ENCODE measurements around the gene CARNS1.
A peak's percentile ranks its signal among the peaks of the same experiment; 100 is the strongest.

CARNS1 gene

DNA sequence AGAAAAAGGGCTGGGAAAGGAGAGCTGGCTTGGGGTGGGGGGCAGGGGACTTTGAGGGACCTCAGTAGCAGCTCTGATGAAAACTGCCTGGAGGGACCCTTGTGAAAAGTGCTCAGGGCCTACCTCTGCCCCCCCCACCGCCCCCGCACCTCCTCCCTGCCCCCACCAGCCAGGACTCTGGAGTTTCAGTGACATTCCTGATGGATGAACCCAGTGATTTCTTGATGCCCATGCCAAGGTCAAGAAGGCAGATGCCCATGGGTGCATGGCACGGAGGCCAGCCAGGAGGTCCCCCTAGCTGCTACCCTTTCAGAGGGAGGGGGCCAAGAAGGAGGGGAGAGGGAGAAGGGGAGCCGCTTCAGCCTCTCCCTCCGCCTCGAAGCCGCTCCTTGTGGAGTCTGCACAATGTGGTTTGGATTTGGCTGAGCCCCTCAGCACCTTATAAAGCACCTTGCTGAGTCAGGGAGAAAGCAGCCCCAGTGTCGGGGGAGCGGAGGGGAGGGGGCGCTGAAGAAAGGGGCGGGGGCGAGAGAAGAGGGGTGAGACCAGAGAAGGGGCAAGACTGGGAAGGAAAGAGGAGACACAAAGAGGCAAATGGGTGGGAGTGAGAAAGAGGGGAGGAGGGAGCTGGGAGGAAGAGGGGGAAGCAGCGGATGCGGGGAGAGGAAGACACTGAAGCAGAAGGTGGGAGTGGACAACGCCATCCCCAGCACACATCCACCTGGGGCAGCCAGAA, 40.0 kb upstream of the CARNS1 start:
- DNase-seq (ENCODE audit: low spot score) = no peak

DNA sequence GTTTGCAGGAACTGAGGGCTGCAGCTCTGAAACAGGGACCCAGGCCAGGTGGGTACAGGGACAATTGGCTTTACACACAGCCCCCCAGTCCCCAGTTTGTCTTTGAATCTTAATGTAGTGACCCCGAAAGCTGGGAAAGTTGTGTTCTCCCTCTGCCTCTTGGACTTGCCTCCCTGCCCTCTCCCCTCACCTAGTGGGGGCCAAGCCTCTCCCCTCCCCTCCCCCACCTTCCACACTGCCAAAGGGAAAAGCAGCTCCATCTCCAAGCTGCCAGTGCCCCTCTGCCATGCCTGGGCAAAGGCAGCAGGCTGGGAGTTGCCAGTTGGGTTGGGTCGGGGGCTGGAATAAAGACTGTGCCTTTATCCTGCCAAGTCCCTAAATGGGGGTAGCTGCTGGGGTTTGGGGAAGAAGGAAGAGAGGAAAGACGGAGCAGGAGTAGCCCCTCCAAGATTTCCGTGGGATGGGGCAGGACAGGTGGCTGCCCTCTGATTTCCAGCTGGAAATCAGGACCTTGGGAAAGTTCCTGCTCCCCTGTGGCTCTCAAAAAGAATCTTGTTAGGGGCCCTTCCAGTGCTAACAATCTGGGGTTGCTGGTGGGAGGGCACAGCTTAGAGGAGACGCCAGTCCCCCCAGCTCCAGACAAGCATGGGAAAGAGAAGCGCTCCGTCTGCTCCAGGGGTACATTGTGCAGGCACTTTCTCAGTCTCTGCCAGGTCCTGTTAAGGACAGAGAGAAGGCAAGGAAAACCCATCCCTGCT, 39.2 kb upstream of the CARNS1 start:
- no peak for DNase-seq (ENCODE audit: low spot score)

DNA sequence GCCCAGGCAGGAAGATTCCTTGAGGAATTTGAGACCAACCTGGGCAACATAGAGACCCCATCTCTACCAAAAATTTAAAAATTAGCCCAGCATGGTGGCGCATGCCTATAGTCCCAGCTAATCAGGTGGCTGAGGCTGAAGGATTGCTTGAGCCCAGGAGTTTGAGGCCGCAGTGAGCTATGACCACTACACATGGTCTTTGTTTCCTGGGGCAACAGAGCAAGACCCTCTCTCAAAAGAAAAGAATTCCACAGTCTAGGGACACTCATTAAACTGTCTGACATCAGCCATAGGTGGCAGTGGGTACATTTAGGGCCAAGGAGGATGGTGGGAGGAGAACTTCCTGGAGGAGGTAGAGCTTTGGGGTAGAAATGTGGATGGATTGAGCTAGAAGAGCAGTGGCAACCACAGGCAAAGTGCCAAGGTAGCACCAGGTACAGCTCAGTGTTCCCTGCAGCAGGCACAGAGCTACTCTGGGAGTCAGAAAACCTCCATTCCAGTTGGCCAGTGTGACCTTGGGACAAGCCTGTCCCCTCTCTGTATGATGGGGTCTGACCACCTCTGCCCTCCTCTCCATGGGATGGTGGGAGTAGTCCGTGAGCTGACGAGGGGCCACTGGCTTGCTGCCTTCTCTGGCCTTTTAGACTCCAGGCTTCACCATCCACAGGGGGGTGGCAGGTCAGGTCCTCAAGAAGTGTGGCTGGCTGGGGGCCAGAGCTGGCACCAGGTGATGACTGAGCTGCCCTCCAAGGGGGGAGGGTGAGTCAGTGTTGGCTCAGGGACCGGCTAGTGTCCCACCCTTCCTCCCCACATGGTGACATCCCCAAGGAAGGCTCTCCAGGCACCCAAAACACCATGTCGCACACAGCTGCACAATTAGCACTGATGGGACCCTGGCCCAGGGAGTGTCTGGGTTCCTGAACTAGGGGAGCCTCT, 38.3 kb upstream of the CARNS1 start:
- DNase-seq (ENCODE audit: low spot score) = no peak

DNA sequence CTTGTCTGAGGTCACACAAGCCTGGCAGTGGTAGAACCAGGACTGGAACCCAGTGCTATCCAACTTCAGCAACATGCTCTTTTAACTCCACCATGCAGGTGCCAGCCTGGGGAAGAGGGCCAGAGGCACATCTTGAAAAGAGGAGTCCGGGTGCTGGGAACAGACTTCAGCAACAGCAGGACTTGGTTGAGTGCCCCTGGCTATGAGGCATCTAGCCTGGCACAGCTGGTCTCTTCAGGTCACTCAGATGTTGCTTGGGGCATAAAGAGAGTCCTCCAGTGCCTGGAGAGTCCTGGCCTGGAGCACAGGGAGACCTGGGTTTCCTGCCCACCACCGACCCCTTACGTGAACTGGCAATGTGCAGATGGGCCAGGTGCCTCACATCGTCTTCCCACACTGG, 36.9 kb upstream of the CARNS1 start:
- no peak for DNase-seq (ENCODE audit: low spot score)

DNA sequence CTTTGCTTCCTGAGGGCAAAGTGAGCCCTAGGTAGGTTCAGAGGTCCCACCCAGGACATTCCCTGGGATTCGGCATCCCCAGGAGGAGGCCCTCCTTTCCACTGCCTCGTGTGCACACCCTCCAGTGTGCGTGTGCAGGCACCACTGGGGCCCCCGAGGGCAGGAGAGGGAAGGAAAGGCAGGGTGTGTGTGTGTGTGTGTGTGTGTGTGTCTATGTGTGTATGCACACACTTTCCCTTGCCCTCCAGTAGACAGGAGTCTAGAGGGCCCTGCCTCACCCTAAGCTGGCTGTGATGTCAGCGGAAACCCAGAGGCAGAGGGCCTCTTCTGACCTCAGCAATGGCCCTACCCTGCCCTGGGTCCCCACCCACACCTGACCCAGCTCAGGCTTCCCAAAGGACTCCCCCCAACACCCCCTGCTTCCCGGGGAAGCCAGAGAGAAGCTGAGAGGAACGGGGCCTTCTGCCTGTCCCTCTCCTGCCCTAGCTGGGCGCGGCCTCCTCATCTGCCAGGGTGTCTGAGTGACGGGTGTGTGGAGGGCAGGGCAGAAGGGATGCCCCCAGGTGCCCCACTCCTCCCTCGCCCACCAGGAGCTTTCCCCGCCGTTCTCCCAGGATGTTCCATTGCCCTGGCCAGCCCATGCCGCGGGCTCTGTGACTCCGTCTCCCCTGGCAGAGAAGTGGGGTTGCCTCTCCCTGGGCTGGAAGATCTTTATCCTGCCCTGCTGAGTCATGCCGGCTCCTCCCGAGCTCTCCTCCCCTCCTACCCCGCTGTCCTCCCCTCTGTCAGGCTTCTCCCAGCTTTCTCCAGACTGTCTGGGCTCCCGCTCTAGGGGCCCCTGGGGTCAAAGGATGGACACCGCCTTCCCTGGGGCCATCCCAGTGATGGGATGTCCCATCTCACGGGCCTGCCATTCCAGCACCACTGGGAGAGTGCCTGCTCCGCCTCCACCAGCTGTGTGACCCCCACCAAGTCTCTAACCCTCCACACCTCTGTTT, 36.1 kb upstream of the CARNS1 start:
- DNase-seq (ENCODE audit: low spot score) = no peak

DNA sequence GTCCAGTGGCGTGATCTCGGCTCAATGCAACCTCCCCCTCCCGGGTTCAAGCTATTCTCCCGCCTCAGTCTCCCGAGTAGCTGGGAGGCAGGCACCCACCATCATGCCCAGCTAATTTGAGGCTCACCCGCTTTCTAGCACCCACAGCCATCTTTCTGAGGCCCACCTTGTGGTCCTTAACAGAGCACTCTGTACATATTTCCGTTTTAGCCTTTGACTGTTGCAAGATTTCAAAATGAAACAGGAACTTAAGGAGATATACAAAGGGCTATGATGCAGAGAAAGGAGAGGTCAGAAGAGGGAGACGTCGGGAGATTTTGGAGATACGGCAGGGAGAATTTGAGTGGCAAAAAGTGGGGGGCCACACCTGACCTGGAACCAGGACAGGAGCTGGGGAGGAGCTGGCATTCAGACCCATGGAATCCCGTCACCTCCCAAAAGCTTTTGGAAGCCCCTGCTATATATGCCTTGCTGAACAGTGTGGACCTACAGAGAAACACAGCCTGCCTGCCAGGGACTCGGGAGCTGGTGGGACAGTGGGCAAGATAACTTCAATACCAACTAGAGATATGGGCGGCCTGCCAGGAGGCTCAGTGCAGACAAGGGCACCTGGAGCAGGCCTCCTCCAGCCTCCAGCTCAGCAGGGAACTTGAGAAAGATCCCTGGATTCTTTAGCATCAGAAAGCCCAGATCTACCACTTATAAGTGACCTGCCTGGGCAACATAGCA, 34.1 kb upstream of the CARNS1 start:
- DNase-seq (ENCODE audit: low spot score) = no peak

GRCh38 chr11:67382276-67383136, 33.0 kb upstream of the CARNS1 start:
- peak; percentile 88 for DNase-seq (ENCODE audit: low spot score)

DNA sequence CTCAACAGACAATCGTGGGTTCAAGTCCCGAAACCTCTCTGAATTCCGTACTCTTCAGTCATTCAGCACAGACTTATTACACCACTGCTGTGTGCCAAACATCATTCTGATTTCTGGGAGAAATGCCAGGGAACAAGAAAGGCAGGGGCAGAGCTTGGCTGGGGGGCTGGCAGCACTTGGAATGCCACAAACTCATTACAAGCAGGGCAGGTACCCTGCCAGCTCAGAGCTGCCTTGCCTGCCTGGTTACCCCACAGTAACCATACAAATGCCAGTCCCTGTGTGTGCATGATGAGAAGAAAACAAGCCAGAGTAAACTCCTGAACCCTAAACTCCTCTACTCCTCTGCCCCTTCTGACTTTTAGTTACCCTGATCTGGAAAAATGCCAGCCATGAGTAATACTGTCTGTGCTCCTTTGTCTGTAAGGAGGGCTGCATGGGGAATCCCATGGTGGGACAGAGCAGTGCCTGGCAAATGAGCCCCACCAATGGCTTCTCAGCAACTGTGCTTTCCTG, 30.6 kb upstream of the CARNS1 start:
- DNase-seq (ENCODE audit: low spot score) = no peak

DNA sequence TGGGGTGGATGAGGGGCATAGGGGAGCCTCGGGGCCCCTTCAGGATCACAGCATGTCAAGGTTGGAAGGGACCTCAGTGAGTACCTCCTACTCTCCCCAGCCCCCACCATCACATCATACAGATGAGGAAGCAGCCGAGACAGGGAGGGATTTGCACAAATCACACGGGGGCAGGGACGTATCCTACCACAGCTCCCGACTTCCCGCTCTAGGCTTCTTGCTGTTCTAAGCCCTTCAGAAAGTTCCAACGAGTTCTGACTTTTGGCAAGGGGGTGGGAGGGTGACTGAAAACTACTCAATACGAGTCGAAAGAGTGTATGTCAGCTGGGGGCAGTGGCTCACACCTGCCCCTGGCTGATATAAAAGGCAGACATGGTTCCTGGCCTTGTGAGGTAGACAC, 28.4 kb upstream of the CARNS1 start:
- DNase-seq (ENCODE audit: low spot score) = no peak

DNA sequence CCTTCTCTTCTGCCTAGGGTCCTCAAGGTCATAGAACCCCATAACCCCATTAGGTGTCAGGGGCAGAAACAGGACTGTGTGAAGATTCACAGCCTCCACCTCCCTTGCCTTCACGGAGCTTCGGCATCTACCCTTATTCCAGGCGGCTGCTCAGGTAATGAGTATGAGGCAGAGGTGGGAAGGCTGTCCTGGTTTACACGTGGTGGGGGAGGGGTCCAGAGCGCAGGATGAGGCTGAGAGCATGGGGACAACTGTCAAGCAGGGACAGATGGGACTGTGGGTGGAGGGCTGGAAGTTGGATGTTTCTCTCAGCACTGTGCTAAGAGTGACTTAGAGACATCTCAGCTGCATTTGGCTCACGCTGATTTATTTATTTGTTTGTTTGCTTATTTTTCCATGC, 28.0 kb upstream of the CARNS1 start:
- DNase-seq (ENCODE audit: low spot score) = no peak

DNA sequence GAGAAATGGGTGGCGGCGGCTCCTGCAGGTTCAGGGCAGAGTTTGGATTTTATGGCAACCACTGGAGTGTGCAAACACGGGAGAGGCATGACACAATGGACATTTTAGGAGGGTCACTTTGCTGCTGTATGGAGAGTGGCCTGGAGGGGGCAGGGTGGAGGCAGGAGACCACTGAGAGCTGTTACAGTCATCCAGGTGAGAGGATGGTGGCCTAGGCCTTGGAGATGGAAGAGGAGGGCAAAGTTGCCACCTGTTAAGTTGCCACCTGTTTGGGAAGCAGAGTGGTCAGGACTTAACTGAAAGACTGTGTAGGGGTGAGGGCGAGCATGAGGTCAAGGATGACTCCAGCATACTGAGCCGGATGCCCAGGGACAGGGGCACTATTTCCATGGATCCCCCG, 26.0 kb upstream of the CARNS1 start:
- DNase-seq (ENCODE audit: low spot score) = peak; percentile 58

- no peak for DNase-seq (ENCODE audit: low spot score)
Observed at GRCh38 chr11:67390947-67391303, 24.6 kb upstream of the CARNS1 start.

DNA sequence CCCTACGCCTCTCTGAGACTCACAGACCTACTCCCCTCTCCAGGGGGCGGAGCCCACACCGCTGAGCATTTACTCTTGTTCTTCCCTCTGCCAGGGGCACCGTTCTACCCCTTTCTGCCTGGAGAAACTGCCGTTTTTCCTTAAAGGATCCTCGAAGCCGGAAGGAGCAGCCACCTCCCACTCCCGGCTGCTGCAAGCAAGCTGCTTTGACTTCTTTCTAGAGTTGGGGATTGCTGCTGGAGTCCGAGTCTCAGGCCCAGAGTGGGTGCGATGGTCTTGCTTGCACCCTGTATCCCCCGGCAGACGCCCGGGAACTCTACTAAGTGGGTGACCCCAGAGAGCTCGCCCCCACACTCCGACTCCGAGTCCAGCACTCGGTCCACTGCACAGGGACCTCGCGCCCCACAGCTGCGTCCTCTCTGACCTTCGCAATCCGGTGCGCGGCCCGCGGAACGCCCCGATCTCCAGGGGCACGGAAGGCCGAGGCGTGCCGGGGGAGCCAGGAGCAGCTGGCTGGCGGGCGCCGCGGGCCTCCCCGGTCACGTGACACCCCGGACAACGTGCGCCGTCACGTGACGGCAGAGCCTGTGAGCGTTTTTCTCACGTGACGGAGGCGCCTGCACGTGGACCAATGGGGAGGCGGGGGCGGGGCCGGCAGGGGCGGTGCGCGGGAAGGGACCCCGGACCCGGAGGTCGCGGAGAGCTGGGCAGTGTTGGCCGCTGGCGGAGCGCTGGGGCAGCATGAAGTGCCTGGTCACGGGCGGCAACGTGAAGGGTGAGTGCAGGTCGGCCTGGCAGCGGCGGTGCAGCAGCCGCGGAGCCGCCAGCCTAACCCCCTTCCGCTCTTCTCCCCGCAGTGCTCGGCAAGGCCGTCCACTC, 23.9 kb upstream of the CARNS1 start, which contains the start of gene RAD9A:
TSS of gene RAD9A (plus strand) at position 683 of the 879 bp plus-strand sequence. CDS start at position 742, 59 bp downstream.
- DNase-seq (ENCODE audit: low spot score) = peak; percentile 89

GRCh38 chr11:67392183-67392715, 23.2 kb upstream of the CARNS1 start:
- DNase-seq (ENCODE audit: low spot score) = no peak

DNA sequence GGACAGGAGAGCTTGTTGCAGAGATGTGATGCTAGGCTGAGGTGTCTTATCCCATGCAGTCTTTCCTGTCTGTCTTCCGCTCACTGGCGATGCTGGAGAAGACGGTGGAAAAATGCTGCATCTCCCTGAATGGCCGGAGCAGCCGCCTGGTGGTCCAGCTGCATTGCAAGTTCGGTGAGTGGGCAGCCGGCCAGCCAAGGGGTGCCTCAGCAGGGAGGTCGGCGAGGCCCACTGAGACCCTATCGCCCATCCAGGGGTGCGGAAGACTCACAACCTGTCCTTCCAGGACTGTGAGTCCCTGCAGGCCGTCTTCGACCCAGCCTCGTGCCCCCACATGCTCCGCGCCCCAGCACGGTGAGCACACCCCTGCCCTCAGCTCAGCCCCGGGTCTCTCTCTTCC, 22.0 kb upstream of the CARNS1 start:
- DNase-seq (ENCODE audit: low spot score) = no peak

GRCh38 chr11:67393990-67394389, 21.5 kb upstream of the CARNS1 start:
- DNase-seq (ENCODE audit: low spot score) = no peak

DNA sequence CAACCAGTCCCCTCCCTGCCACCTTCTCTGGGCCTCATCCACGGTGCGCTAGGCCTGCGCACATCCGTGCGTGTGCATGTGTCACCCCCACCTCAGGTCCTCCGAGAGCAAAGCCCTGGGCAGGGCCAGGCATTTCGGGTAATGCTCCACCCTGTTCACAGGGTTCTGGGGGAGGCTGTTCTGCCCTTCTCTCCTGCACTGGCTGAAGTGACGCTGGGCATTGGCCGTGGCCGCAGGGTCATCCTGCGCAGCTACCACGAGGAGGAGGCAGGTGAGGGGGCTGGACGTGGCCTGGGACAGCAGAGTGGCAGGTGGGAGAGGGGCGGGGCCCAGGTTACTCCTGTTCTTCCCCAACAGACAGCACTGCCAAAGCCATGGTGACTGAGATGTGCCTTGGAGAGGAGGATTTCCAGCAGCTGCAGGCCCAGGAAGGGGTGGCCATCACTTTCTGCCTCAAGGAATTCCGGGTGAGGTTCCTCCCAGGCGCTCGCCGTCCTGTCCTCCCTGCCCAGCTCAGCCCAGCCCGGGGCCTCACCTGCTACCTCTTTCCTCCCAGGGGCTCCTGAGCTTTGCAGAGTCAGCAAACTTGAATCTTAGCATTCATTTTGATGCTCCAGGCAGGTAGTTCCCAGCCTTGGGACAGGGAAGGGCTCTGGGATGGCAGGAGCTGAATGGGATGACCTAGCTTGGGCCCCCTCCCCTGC, 19.8 kb upstream of the CARNS1 start:
- DNase-seq (ENCODE audit: low spot score) = no peak

GRCh38 chr11:67396259-67396581, 19.3 kb upstream of the CARNS1 start:
- no peak for DNase-seq (ENCODE audit: low spot score)

All from CD4-positive, alpha-beta T cell treated with Interleukin-15 for 4 hours (primary cell).